ENCODE measurements around the gene KCNJ10.
"Not testable (repeated sequence)": the region's sequence is repeated elsewhere in the genome, so short reads cannot be mapped to it uniquely, and the experiment has no call there.

KCNJ10 gene

DNA sequence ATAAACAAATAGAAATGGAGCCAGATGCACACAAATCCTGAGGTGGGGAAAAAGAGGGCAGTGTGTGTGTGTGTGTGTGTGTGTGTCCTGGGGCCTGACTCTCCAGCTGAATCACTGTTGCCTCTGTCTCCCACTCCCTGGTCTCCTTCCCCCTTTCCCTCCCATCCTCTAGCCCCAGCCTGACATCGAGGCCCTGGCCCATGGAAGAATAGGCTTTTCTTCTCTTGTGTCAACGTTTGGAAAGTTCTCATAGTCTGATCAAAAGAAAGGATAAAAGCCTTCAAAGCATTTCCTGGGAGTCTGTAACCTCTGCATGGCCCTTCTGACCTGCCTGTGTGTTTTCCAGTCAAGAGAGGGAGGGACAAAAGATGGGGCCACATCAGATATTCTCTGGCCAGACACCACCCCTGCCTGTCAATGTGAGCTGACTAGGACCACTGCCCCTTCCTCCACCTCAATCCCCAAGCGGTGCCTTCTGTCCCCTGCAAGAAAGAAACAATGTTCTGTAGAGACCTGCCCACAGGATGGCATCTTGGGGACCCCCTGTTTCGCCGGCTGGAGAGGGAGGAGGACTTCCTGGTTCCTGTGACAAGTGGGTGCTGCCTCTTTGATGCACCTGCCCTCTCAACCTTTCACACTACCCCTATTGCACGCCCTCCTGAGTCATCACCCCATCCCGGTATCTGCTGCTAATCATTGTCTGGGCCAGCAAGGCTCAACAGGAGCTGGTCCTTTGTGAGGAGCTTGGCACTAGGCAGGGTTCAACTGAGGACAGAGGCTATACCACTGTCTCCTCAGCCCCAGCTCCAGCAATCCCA is 16.2 kb downstream of the KCNJ10 start:
- DNase-seq, result peak; percentile 21

DNA sequence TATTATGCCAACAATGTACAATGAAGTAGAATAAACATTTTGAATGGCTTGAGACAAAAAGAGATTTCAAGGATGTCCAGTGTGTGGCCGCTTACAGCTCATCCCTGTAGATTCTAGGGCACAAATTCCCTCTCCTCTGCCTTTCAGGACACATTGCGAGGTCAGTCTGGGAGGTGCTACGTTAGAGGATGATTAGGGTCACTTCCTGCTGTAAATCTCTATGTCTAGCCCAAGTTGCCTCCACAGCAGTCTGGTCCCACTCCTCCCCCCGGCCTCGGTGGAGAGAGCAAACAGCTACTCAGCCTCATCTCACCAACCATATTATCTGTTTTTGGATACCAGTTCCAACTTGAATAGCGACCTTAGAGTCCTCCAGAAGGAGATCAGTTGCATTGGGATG is 17.0 kb downstream of the KCNJ10 start:
- DNase-seq, result no peak

DNA sequence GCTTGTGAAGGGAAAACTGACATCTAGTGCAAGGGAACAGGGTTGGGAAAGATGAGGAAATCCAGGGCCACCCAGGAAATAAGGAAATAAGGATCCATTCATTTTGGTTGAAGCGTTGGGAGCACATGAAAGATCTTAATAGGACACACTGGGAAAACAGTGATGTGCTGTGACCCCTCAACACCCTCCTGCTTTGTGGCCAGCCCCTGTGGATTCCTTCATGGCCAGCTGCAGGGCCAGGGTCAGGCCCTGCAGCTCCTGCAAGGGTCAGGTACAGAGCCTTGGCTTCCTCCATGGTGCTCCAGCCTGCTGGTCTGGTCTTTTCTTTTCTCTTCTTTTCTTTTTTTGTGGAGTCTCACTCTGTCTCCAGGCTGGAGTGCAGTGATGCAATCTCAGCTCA is 19.3 kb downstream of the KCNJ10 start:
- DNase-seq, result no peak

DNA sequence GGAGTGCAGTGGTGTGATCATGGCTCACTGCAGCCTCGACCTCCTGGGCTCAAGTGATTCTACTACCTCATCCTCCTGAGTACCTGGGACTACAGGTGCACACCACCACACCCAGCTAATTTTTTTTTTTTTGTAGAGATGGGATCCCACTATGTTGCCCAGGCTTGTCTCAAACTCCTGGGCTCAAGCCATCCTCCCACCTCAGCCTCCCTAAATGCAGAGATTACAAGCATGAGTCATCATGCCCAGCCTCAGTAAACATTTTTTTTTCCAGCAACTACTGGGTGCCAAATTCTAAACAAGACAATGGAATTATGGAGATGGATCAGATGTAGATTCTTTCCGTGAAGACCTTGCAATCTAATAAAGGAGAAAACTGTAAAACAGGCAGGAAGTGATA is 19.8 kb downstream of the KCNJ10 start:
- DNase-seq, result not testable (repeated sequence)

DNA sequence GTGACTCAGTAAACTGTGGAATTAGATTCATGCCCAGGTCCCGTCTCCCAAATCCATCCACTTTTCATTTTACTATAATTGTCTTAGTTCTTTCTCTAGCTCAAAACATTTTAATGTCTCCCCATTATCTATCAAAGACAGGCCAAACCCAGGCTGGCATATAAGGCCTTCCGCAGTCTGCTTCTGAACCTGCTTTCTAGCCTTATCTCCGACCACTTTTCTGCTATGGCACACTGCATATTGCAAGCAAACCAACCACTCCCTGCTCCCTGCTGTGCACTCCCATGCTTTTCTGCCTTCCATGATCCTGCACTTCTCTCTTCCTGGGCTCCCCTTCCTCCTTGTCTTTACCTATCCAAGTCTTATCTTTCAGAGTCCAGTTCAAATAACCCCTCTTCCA is 20.9 kb downstream of the KCNJ10 start:
- DNase-seq, result no peak

DNA sequence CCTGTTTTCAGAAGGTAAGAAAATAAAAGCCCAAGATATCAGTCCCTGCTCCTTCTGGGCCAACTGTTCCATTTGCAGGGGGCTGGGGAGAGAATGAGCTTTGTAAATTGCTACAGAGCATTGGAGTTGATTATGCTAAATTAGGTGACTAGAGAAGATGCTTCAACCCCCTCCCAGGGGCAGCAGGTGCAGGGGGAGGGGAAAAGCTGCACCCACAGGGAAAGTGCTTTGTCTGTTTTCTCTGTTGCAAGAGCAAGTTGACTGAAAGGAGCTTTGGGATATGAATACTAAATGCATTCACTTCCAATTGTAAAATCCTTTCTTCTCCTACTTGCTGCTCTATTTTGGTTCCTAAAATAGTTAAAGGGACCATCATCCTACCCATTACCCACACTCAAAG is 21.6 kb downstream of the KCNJ10 start:
- DNase-seq, result no peak

DNA sequence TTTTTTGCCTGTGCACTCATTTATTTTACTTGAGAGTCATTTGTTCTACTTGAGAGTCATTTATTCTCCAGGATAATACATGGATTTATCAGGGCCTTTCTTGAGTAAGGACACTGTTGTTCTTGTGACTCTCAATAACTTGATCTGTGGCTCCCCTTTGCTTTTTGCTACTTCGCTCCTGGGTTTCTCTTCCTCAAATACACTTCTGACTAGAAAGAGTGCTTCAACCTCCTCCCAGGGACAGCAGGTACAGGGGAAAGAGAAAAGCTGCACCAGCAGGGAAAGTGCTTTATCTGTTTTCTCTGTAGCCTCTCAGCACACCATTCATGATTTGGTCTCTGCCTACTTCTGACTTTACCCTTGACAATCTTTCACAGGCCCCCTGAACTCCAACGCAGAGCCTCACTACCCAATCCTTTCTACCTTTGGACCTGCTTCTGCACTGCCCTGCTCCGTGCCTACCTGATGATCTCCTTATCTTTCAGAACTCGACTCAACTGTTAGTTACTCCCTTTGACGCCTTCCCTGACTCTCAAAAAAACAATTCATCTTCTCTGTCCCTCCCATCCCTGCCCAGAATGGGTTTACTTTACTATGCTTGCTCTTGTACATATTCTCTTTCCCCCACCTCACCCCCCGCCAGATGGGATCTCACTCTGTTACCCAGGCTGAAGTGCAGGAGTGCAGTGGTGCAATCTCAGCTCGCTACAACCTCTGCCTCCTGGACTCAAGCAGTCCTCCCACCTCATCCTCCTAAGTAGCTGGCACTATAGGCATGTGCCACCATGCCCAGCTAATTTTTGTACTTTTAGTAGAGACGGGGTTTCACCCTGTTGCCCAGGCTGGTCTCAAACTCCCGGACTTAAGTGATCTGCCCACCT is 22.6 kb downstream of the KCNJ10 start:
- no peak for DNase-seq

DNA sequence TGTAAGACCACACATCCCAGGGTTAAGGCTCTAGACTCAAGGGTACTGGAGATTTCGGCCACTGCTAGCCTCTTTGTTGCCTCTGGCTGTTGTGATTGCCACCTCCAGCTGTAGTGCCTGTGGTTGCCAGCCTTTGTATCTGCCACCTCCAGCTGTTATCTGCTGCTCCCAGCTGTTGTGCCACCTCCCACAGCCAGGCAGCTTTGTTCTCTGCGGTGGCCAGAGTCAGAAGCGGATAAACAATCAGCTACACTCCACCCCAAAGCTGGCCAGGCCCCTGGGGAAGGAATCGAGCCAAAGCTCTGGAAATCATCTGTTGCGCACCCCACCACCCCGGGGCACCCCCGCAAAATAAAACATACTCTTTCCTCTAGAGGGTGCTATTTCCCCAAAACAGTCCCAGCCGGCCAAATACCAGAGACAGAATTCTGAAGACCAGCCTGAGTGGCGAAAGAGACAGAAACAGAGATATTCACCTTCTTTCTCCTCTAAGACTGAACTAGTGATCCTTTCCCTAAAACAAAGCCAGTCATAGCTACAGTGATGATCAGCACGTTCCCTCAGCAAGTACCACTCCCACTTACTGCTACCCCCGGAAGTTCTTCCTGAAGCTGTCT is 23.4 kb downstream of the KCNJ10 start:
- DNase-seq, result peak; percentile 65

DNA sequence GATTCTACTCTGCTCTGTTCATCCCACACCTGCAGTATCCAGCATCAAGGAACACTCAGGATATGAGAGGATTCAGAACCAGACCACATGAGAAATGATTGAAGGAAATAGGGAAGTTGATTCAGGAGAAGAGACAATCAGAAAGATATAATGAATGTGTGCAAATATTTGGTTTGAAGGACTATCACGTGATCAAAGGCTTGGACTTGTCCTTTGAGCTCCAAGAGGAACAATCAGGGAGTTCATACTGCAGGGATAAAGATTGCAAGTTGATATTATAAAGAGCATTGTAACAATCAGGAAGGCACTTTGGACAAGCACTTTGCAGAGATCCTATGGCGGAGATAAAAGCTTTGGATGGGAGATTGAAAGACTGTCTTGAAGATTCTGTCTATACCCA is 24.3 kb downstream of the KCNJ10 start:
- no peak for DNase-seq

DNA sequence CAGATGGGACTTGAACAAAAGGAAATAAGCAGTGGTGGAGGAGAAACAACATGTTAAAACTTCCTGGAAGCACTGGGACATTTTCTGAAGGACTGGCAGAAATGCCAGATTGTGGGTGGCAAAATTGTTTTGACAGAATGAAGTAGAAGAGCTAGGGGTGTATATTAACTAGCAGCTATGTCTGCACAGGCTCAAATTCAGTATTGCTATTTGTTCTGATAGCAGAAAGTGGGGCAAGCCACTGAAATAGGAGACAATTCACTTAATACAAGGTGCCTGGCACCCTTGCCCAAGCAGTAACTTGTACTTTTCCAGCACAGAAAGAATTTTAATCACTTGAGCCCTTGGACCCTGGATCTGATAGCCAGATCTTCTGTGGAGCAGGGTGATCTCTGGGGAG is 26.4 kb downstream of the KCNJ10 start:
- DNase-seq, result no peak

DNA sequence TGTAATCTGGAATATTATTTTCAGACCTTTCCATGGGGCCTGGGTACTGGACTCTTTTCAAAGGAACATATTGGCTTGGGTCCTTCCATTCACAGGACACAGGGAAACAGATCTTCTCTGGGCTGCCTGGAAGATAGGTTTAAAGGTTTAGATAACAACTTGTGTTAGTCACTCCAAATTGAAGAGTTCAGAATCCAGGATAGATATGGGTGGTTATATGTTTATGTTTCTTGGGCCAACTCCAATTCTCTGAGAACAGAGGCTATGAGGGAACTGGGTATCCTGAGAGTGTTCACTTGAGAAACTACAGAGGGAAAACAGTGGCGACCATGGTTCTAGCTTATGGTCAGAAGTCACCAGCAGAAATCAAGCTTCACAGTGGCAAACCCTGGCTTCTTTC is 29.5 kb downstream of the KCNJ10 start:
- DNase-seq, result no peak

DNA sequence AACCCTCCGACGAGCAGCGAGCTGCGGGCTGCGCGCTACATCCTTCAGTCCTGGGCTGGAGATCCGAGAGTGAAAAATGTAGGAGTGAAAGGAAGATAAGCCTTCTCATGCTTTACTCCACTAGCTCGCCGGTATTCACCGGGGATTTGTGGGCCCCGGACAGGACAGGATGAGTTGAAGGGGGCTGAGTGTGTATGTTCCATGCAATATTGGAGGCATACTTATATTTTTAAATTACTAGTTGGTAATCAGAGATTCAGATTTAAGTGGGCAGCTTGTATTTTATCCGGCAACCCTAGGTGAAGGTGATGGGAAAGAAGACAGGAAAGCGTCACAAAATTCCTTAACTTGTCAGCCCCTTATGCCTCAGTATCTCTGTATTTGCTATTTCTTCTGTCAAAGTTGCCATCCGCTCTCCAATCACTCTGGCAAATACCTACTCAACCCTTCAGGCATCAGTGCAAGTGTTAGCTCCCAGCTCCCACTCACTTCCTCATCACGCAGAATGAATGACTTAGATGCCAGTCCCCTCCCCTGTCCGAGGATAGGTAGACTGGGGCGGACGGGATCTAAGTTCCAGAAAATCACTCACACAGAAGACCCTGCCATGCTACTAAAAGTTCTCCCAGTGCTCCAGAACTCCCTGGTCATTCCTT is 37.7 kb downstream of the KCNJ10 start:
- DNase-seq, result no peak

DNA sequence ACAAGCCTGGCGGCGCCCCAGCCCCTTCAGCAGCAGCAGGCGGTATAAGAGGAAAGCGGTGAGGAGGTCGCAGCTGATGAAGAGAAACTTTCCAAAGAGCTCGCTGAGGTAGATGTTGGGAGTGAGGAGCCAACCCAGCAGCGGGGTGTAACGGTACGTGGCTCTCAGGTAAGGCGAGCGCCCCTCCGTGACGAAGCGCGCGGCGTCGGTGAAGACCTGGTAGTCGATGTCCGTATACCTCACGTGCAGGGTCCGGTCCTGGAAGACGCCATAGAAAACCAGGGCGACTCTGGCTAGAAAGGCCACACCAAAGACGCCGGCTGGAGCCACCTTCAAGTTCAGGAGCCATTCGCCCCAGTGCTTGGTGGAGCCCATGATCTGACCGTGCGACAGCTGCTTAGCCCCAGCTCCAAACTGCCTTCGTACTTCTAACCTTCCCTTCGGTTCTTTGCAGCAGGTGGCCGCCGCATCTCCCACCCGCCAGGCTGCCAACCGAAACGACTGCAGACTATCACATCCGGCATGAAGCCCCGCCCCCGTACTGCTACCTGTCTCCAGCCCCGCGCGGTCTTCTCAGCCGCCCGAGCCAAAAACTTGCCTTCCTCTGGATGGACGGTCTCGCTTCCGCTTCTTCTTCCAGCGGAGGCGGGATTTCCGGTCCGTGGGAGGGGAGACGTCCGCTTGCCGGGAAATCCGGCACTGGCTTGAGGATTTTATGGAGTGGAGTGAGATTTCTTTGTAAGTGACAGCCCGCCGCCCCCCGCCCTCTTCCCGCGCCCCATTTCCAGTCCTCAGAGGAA is 38.4 kb downstream of the KCNJ10 start, which contains the start of gene PIGM:
TSS of gene PIGM (minus strand) at position 626 of the 800 bp plus-strand sequence. CDS start at position 375, 251 bp downstream.
- peak; percentile 97 for DNase-seq

DNA sequence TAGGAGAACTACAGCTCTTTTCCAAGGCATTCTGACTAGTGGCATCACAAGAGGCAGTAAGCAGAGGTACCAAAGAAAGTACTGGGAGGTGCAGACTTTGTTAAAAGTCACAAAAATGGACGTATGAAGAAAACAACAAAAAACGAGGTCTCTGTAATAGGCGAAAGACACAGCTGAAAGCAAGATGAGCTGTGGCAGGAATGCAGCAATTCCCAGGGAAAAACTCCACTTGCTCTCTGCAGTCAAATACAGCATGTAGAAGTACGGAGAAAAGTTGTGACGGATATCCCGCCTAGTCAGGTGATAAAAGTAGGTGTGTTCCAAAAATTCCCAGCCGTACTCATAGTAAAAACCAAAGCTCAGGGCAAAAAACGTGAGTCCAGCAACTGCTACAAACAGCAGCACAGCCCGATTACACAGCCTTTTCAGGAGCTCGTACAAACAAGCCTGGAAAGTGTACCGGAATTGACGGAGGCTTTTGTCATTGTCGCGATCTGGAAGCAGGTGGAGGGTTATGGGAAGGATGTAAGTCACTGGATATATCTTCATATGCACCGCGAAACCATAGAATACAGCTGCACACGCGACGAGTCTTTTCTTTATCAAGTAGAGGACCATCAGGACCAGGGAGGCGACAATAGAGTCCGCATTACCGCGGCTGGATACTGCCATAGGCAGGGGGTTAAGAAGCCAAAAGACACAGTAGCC is 39.1 kb downstream of the KCNJ10 start:
- no peak for DNase-seq

DNA sequence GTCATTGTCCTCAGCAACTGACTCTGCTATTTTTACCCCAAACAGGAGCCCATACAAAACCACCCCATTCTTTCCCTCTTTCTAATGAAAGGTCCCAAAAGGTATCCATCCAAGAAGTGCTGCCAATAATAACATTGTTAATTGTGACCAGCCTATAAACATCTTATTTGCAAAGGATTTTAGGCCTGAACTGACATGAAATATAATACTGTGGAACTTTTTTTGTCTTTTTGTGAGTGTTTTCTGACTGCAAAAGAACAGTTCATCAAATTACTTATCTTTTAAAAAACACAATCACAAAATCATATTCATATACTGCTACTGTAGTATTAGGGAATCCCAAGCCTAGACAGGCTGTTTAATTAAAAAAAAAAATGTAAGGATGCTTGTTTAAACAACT is 41.5 kb downstream of the KCNJ10 start:
- DNase-seq, result no peak

DNA sequence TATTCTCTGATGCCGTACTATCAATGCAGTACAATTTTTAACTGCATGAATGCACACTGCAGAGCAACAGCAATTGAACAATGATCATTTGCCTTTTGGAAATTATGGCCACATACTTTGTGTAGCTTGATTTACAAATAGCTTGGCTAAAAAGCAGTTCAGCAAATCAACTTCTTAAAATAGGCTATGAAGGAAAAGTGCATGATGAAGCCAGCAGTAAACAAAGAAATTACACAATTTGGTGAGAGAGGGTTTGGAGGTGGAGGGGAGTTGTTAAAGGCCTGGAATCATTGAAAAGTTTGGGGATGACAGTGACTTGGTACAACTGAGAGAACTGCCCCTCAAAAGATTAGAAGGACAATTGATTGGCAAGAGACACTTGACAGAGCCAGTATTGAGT is 44.6 kb downstream of the KCNJ10 start:
- DNase-seq, result no peak

DNA sequence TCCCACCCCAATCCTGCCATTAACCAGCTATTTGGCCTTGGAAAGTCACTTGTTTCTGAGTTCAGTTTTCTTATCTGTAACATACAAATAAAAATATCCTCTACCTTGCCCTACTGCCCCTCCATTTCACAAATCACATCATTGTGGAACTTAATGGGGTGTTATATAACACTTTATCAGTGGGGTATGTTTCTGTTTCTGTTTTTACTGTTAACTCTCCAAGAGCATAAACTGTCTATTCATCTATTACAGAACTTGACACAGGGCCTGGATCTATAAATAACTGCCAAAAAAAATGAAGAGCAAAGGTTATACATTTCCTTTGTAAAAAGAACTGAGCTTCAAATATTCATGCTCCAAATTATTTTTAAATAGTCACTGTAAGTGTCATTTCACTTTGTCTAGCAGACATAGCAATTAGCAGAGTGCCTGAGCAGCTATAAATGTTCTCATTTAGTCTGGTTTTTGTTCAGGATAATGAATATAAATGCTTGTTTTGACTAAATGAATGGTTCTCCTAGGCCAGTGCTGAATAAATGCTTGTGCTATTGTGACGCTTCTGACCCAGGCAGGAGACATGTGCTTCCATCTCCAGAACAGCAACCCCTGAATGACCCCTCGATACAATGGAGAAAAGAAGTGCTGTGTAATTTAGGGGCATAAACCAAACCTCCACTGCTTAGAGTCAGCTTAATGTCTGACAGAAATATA is 45.6 kb downstream of the KCNJ10 start:
- no peak for DNase-seq

DNA sequence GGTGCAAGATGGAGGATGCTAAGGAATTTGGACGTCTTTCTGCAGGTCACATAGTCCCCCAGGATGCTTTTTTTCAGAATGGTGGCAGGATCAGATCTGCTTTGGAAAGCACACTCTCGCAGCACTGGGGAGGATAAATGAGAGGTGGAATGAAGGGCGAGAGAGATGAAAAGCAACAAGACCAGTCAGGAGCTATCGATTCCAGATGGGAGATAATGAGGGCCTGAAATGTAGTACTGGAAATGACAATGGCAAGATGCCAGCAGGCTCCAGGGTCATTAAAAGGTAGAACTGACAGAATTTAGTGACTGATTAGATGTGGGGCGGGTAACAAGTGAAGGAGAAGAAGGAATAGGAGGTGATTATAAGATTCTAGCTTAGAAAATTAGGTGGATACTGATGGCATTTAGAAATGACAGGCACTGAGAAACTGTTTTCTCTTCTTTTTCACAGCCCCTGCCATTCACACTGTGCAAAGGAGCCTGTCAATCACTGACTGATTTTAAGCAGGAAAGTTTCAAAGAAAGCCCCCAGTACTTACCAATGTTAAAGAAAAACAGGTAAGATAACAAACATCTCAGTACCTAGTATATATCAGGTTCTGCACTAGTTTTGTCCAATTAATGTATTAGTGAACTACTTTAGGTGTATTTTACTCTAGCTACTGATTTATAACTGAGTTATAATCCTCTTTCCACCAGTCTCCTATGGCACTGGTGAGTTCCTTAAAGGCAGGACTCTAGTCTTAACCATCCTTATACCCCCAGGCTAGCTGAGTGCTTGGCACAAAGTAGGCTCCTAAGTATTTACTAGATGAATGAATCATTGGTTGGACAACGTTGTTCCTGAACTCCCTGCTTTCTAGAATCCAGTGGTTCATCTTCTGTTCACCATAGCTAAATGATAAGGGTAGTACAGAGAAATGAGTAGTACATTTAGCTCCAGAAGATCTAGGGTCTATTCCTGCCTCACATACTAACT is 47.3 kb downstream of the KCNJ10 start:
- no peak for DNase-seq

DNA sequence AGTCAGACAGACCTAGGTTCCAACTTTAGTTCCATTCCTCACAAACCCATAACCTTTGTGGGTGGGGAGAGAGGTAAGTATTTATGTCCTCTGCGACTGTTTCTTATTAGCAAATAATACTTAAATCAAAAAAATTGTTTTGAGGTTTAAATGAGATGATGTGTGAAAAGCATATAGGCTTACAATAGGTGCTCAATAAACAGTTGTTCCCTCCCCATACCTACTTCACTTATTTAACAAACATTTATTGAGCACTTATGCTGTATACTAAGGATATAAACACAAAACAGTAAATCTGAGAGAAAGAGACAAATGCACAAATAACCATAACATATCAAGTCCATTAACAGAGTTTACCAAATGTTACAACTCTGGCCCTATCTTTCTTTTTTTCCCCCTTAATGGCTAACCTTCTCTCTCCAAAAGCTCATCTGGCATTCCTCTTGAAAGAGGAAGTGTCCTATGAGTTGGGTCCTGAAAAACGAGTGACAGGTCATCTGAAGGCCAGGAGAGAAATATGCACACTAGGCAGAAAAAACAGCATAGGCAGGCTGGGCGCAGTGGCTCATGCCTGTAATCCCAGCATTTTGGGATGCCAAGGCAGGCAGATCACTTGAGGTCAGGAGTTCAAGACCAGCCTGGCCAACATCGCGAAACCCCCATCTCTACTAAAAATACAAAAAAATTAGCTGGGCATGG is 48.4 kb downstream of the KCNJ10 start:
- DNase-seq, result no peak
